Adrenal gland (tissue), 5 donors: ENCODE results near the gene PINK1.
"Not testable (repeated sequence)": the region's sequence is repeated elsewhere in the genome, so short reads cannot be mapped to it uniquely, and the experiment has no call there.

Experiments
- CTCF ChIP-seq, 6 experiments: fragments of 450-650 bp in 4 of 6; fragments of 200-600 bp in 2 of 6; sonication (generic) in 1 of 6; IDR thresholded peaks; 1 replicate in 5 of 6; 2 replicates in 1 of 6; pipeline versions ENCODE4 v1.5.1 to v1.8.0; 2016 to 2021; ENCODE audit warnings: antibody characterized with exemption in 6 of 6, mild to moderate bottlenecking in 2 of 6, moderate library complexity in 1 of 6
- POLR2A ChIP-seq, 2 donors: fragments of 450-650 bp; IDR thresholded peaks; one replicate each; pipeline ENCODE4 v1.6.1; 2017; ENCODE audit warnings: antibody characterized with exemption in 2 of 2, mild to moderate bottlenecking in 2 of 2, moderate library complexity in 1 of 2
- donor health status: DM: no; HTN: no; CAD: no.

- TF ChIP-seq CTCF, POLR2A (IDR thresholded peaks at IDR 0.05): not testable (repeated sequence)
Measured at GRCh38 chr1:20673626-20674025, 40.4 kb downstream of the PINK1 start.
